Measurements from ENCODE around the gene CNKSR3. TPM values are rescaled to one million over a fixed set of nuclear protein-coding genes. Genes with fewer than 3 reads are reported as not detected.

The CNKSR3 gene
- total RNA-seq, 1 experiment from 2014 or later: 3.9 TPM

DNA sequence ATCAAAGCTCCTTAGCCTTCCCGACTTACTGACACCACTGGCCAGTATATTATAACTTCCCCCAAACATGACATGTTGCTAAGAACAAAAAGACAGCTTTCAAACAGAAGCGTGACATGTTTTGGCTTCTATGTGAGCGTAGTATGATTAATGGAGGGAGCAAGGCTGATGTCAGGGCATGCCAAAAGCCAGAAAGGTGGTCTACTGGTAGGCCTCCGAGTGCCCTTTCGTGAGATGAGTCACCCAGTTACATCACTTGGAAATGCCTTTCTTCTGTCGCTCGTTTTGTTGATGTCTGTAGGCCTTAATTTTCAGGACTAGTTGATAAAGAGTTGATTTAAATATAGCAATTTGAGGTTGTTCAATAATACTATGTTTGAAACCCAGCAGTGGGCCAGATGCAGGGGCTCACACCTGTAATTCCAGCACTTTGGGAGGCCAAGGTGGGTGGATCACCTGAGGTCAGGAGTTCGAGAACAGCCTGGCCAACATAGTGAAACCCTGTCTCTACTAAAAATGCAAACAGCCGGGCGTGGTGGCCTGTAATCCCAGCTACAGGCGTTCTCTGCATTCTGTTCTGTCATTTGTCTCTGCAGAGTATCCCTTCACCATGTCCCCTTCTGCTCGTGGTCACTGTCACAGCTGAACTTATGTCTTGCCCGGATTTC is 53.3 kb downstream of the CNKSR3 start:
- BruUV-seq (replicated peaks): no TSS peak
- TF ChIP-seq, protein P1, sequence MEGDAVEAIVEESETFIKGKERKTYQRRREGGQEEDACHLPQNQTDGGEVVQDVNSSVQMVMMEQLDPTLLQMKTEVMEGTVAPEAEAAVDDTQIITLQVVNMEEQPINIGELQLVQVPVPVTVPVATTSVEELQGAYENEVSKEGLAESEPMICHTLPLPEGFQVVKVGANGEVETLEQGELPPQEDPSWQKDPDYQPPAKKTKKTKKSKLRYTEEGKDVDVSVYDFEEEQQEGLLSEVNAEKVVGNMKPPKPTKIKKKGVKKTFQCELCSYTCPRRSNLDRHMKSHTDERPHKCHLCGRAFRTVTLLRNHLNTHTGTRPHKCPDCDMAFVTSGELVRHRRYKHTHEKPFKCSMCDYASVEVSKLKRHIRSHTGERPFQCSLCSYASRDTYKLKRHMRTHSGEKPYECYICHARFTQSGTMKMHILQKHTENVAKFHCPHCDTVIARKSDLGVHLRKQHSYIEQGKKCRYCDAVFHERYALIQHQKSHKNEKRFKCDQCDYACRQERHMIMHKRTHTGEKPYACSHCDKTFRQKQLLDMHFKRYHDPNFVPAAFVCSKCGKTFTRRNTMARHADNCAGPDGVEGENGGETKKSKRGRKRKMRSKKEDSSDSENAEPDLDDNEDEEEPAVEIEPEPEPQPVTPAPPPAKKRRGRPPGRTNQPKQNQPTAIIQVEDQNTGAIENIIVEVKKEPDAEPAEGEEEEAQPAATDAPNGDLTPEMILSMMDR (IDR thresholded peaks at IDR 0.05; ENCODE audit: unreplicated experiment): no peak
- Mint-ChIP-seq H3K27me3 (ENCODE audit: insufficient read depth, unreplicated experiment) (no peaks in the 10 kb centered on the region), H3K4me3 (ENCODE audit: unreplicated experiment) (no peak overlapping the region), H3K9me3 (ENCODE audit: unreplicated experiment) (no peaks in the 10 kb centered on the region), H3K36me3 (ENCODE audit: insufficient read depth, unreplicated experiment) (no peaks in the 10 kb centered on the region), H3K27ac (ENCODE audit: low read depth, unreplicated experiment) (no peak overlapping the region), H3K4me1 (ENCODE audit: insufficient read depth, unreplicated experiment) (peaks cover 27% of the 10 kb centered on the region)
- CTCF ChIA-PET: interaction anchor here (0.6 to 3.7 kb wide), 17 partner anchors 10 to 1441 kb away, joined by 3 to 26 read pairs (median 4); no protein-coding TSS in a partner anchor
- intact Hi-C loops (cut with micrococcal nuclease): no loop called here
- DNase-seq (ENCODE audit: unreplicated experiment): peak; percentile 76
- POLR2A ChIA-PET: interaction anchor here (0.6 to 0.7 kb wide), 3 partner anchors 14 to 47 kb away, joined by 3 read pairs; no protein-coding TSS in a partner anchor

DNA sequence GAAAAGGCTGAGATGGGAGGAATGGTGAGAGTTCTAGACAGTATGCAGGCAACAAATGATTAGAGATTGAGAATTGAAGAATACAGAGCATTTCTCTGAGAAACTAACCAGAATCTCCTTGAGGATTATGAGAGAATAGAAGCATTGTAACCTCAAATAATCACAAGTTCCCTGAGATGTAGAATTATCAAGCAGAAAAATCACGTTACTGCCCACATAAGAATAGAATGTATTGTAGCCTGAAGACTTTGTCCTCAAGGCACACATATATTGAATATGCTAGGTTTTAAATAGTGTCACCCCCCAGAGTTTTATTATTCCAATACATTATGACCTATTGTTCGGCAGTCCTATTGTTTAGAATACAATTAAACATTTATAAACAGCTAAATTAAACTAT is 57.2 kb downstream of the CNKSR3 start:
- H3K4me1 Mint-ChIP-seq (ENCODE audit: insufficient read depth, unreplicated experiment): peaks cover 8% of the 10 kb centered on the region
- no peak for DNase-seq (ENCODE audit: unreplicated experiment)
- H3K9me3 Mint-ChIP-seq (ENCODE audit: unreplicated experiment): no peaks in the 10 kb centered on the region
- no peak overlapping the region for H3K4me3 Mint-ChIP-seq (ENCODE audit: unreplicated experiment)
- no peaks in the 10 kb centered on the region for H3K27me3 Mint-ChIP-seq (ENCODE audit: insufficient read depth, unreplicated experiment)
- CTCF ChIA-PET: no interaction called here
- TF ChIP-seq, protein P1 (IDR thresholded peaks at IDR 0.05; ENCODE audit: unreplicated experiment): no peak
- POLR2A ChIA-PET: no interaction called here
- intact Hi-C loops (cut with micrococcal nuclease): no loop called here
- BruUV-seq (replicated peaks): no TSS peak
- H3K36me3 Mint-ChIP-seq (ENCODE audit: insufficient read depth, unreplicated experiment): no peaks in the 10 kb centered on the region
- no peak overlapping the region for H3K27ac Mint-ChIP-seq (ENCODE audit: low read depth, unreplicated experiment)

- ChIA-PET CTCF (no interaction called here), POLR2A (no interaction called here)
- Mint-ChIP-seq H3K36me3 (ENCODE audit: insufficient read depth, unreplicated experiment) (no peaks in the 10 kb centered on the region), H3K4me3 (ENCODE audit: unreplicated experiment) (no peak overlapping the region), H3K9me3 (ENCODE audit: unreplicated experiment) (no peaks in the 10 kb centered on the region), H3K27me3 (ENCODE audit: insufficient read depth, unreplicated experiment) (no peaks in the 10 kb centered on the region), H3K27ac (ENCODE audit: low read depth, unreplicated experiment) (no peak overlapping the region), H3K4me1 (ENCODE audit: insufficient read depth, unreplicated experiment) (peaks cover 4% of the 10 kb centered on the region)
- no peak for DNase-seq (ENCODE audit: unreplicated experiment)
- BruUV-seq (replicated peaks): no TSS peak
- intact Hi-C loops (cut with micrococcal nuclease): no loop called here
- TF ChIP-seq, protein P1 (IDR thresholded peaks at IDR 0.05; ENCODE audit: unreplicated experiment): no peak
These were observed 60.0 kb downstream of the CNKSR3 start for GRCh38 chr6:154450498-154450897.

DNA sequence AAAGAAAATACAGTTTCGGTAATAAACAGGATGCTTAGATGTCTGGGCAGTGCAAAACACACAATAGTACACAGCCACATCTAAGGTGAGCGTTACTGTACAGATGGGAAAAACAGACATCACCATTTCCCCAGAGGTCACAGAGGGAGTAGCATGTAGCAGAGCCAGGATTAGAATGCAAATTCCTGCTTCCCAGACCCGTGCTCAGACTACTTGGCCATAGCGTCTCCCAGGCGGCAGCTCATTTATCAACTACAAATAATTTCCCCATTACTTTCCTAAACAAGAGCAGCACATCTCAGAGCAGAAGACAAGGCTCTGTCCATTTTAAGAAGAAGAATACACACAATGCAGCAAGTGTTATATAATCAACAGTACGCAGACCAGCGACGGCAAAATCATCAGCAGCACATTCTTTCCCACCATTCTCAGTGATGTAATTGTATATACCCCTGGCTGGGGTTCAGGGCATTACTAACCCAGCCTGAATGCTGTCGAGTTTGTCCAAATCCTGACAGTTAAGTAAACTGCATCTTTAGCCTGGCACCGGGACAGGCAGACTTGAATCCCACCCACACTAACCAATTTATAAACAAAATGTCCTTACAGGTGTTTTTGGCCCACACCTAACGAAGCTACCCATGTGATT is 61.9 kb downstream of the CNKSR3 start:
- POLR2A ChIA-PET: no interaction called here
- intact Hi-C loops (cut with micrococcal nuclease): no loop called here
- BruUV-seq (replicated peaks): no TSS peak
- H3K9me3 Mint-ChIP-seq (ENCODE audit: unreplicated experiment): no peaks in the 10 kb centered on the region
- TF ChIP-seq, protein P1 (IDR thresholded peaks at IDR 0.05; ENCODE audit: unreplicated experiment): no peak
- H3K27ac Mint-ChIP-seq (ENCODE audit: low read depth, unreplicated experiment): no peak overlapping the region
- no peaks in the 10 kb centered on the region for H3K36me3 Mint-ChIP-seq (ENCODE audit: insufficient read depth, unreplicated experiment)
- H3K4me3 Mint-ChIP-seq (ENCODE audit: unreplicated experiment): no peak overlapping the region
- CTCF ChIA-PET: interaction anchor here (0.7 kb wide), 1 partner anchor 284 kb away, joined by 4 read pairs; no protein-coding TSS in a partner anchor
- DNase-seq (ENCODE audit: unreplicated experiment): no peak
- no peaks in the 10 kb centered on the region for H3K27me3 Mint-ChIP-seq (ENCODE audit: insufficient read depth, unreplicated experiment)
- H3K4me1 Mint-ChIP-seq (ENCODE audit: insufficient read depth, unreplicated experiment): peaks cover 4% of the 10 kb centered on the region

All from MCF 10A (cell line).